GM18909 (cell line): Measurements from ENCODE around the gene SLC12A2.
A peak's percentile ranks its signal among the peaks of the same experiment; 100 is the strongest.

ENCODE experiments used
- ATAC-seq: cut with Tn5 transposase; IDR thresholded peaks from one replicate; pipeline ENCODE4 v1.9.1; 2021; ENCODE audit warnings: mild to moderate bottlenecking; ENCODE audit not compliant: unreplicated experiment, poor library complexity

Gene SLC12A2

GRCh38 chr5:128156521-128156920 lies 73.0 kb downstream of the SLC12A2 start:
- no peak for ATAC-seq

- ATAC-seq = no peak
Measured at GRCh38 chr5:128158342-128158741, 74.8 kb downstream of the SLC12A2 start.

GRCh38 chr5:128163991-128164390 lies 80.4 kb downstream of the SLC12A2 start:
- no peak for ATAC-seq

GRCh38 chr5:128169401-128170017 lies 85.9 kb downstream of the SLC12A2 start:
- no peak for ATAC-seq

DNA sequence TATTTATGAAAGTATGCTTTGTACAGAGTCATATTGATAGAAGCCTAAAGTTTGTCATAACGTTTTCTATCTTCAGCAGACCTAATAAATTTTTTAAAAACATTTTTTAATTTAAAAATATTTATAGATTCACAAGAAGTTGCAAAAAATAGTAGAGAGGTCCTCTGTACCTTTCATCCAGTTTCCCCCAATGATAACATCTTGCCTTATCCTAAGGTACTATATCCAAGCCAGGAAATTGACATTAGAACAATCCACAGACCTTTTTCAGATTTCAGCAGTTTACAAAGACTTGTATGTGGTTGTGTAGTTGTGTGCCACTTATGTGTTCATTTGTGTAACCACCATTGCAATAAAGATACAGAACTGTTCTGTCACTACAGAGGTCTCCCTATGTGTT lies 88.5 kb downstream of the SLC12A2 start:
- ATAC-seq = no peak

GRCh38 chr5:128174951-128175350 lies 91.4 kb downstream of the SLC12A2 start:
- no peak for ATAC-seq

DNA sequence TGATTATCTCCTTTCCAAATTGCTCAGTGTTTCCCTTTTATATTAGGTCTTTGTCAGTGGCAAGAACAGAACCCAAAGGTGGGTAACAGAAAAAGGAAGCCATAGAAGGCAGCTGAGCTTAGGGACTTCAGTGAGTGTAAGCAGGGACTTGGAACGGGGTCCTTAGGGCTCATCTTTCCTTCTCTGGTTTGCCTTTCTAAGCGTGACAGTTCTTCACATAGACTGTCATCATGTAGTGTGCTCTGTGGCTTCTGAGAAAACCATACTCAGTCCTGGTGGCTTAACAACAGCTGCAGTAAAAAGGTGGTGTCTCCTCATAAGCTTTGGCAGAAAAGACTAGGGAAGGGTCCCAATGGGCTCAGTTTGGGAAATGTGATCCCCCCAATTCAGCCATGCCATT lies 108.8 kb downstream of the SLC12A2 start:
- no peak for ATAC-seq

- no peak for ATAC-seq
Measured at GRCh38 chr5:128193665-128194390, 110.3 kb downstream of the SLC12A2 start.

DNA sequence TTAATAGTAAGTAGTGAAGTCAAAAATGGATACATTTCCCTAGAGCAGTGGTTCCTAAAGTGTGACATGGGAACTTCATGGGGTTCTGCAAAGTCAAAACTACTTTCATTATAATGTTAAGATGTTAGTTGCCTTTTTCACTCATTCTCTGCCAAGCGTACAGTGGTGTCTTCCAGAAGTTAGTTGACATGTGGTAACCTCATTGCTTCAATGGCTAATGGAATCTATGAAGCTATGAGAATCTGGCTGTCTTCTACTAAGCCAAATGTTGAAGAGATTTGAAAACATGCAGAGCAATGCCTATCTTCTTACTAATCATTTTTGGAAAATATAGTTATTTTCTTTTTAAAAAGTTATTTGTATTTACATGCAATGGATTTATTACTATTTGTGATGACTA lies 111.8 kb downstream of the SLC12A2 start:
- ATAC-seq = no peak

DNA sequence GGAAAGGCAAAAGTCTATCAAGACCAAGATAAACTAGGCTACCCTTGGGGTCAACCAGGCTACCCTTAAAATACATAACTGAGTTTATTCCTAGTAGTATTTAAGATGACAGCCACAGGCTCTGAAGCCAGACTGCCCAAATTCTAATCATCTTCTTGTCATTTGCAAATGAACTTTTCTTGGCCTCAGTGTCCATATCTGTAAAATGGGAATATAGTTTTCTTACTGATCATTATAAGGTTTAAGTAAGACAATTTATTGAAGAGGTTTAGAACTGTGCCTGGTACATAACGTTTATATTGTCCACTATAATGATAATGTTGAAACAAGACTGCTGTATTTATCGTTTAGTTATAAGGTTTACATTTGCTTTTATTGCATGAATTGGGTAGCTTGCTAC lies 112.5 kb downstream of the SLC12A2 start:
- no peak for ATAC-seq

DNA sequence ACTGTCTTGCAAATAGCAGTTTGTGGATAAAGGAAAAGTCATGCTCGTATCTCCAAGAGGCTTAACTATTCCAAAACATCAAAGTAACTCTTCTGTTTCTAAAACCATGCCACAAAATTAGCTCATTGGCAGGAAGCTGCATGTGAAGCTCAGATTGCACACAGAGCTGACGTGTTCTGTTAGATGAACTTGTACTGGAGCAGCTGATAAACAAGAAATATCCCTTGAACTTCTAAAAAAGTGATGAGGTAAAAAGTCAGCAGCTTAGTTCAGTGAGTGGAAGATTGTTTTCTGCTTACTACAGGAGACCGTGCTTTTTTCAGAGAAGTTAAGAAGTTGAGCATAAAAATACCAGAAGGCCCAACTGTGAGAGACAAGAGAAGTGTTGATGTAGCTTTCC lies 113.2 kb downstream of the SLC12A2 start:
- ATAC-seq = no peak

GRCh38 chr5:128197896-128198522 lies 114.4 kb downstream of the SLC12A2 start:
- ATAC-seq = peak; percentile 49

GRCh38 chr5:128199104-128199503 lies 115.5 kb downstream of the SLC12A2 start:
- ATAC-seq = no peak

DNA sequence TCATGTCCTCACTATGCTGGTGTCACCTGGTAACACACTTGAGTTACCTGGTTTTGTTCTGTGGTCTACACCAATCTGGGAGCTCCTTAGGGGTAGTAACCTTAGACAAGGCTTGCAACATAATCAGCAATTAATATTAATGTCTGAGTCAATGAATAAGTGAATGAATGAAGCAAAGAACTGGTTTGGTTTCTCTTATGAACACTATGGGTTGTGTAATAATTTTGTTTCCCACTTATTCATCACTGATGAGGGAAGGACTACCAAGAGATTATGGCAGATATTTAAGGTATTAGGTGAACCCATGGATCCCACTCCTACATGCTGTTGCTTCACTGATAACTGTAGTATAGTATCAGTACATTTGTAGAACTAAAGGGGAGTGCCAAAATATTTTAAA lies 116.0 kb downstream of the SLC12A2 start:
- ATAC-seq = no peak

DNA sequence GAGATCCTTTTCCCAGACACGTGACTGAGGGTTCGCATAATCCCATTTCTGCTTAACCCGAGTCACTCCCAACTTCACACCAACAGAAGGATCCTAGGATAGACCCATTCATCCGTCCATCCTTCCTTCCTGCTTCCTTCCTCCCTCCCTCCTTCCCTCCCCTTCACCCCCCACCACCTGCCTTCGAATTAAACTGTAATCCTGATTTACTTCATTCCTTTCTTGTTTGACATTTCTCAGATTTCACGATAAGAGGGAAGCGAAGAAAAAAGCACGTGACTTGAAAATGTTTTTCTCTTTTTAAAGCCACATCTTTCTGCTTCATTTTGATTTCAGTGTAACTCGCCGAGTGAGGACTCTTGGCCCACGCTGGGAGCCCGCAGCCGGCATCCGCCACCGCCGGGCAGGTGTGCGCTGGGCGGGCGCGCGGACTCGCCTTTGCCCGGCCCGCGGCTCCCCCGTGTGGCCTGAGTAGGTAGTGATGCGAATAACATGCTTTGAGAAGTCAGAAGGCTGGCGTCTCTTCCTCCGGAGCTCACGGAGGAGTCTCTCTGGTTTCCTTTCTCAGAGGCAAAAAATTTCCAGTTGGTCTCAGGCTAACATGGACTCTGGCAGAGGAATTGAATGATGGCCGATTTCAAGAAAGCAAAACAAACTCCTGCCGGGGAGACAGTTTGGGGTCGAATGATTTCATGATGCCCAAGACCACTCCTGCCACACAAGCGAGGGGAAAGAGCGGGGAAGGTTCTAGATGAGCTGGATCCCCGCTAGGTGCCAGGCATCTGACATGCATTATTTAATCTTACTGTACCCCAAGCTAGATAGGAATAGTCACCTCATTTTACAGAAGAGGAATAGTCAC lies 117.7 kb downstream of the SLC12A2 start:
- ATAC-seq = peak; percentile 94

DNA sequence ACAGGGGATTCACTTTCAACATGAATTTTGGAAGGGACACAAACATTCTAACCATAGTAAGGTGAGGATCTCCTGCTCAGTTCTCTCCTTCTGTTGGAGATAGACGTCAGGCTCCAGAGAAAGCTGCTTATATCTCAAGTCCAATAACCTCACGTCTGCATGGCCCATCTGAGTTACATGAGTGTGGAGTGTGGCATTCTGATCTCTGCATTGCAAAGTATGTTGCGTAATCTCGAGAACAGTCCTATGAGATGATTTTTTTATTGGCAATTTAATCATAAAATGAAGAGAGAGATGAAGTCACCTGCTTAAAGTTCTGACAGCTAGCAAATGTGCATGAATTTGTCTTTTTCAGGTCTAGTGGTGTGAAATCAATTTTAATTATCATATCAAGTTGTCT lies 118.8 kb downstream of the SLC12A2 start:
- ATAC-seq = no peak

GRCh38 chr5:128208436-128208835 lies 124.9 kb downstream of the SLC12A2 start:
- ATAC-seq = no peak

DNA sequence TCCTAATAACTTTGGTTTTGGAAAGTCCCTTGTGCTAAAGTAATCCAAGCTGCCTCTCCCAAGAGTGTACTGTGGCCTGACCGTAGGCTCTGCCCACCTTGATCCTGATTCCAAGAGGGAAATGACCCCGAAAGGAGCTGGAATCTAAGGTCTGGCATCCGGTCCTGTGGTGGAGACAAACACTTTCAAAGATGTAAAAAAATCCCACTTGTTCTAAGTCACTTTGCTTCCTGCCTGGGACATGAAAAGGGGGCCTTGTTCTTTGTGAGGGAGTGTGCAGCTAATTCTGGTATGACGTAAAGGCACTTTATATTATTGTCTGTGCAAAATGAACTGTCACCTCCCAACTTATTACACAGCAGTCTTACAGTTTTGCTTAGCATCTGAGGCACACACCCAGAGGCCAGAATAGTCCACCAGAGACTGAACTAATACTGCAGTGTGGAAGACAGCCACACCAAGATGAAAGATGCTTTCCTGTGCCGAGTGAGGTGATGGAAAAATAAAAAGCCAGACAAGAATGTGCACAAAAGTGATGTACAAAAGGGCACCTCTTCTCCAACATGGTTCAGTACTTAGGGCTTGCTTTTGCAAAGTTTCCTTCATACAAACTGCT lies 128.7 kb downstream of the SLC12A2 start:
- ATAC-seq = no peak

GRCh38 chr5:128213340-128213739 lies 129.8 kb downstream of the SLC12A2 start:
- ATAC-seq = peak; percentile 59

DNA sequence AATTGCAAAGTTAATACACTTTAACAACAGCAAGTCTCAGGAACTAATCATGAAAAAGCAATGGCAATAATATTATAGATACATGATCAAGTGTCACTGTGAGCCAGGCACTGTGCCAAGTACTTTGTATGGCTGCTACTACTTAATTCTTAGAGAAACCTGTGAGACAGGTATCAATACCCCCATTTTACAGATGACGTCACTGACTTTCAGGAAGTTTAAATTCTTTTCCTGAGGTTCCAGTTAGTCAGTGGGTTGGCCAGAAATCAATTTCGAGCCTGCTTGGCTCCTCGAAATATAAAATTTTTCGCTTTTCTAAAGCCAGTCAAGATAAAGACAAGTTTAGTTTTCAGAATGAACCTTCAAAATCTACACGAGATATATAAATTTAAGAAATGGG lies 130.3 kb downstream of the SLC12A2 start:
- ATAC-seq = no peak
